Transverse colon (tissue), 3 donors: ENCODE results near the gene VPS35.

Experiments
- CTCF ChIP-seq, 5 experiments: fragments of 200-600 bp in 3 of 5; fragments of 450-650 bp in 2 of 5; sonication (generic) in 3 of 5; IDR thresholded peaks; 1 replicate in 2 of 5; 2 replicates in 3 of 5; pipeline ENCODE4 v1.5.1; 2016 to 2017; ENCODE audit warnings: antibody characterized with exemption in 5 of 5, inconsistent platforms in 3 of 5, mild to moderate bottlenecking in 2 of 5, moderate library complexity in 1 of 5
- POLR2A ChIP-seq: fragments of 450-650 bp; IDR thresholded peaks from one replicate; pipeline ENCODE4 v1.6.1; 2016; ENCODE audit warnings: antibody characterized with exemption, mild to moderate bottlenecking, moderate library complexity

GRCh38 chr16:46729326-46729995 lies 40.5 kb upstream of the VPS35 start:
- no peak for TF ChIP-seq CTCF (IDR thresholded peaks at IDR 0.05)
- no peak for TF ChIP-seq POLR2A
